ENCODE results near the gene SSH2. TPM values are rescaled to one million over a fixed set of nuclear protein-coding genes. Genes with fewer than 3 reads are reported as not detected.

SSH2 gene
- polyA plus RNA-seq, 1 of the 3 experiments (the other 2 are of a cell fraction), result 8.8 TPM

- Histone ChIP-seq H3K9ac (no peak overlapping the region), H3K36me3 (replicated peaks in 1 of 2; ENCODE audit: control insufficient read depth in 1 of 2, insufficient read depth in 2 of 2, low read length in 1 of 2) (no peaks in the 10 kb centered on the region), H3K4me1 (ENCODE audit: control insufficient read depth in 1 of 2, insufficient read depth in 2 of 2, low read depth in 1 of 2, low read length in 1 of 2) (peaks cover 8 to 48% of the 10 kb centered on the region in 2 experiments; a peak in 3 of 4 replicates), H3K9me3 (no peaks in the 10 kb centered on the region), H3K27ac (ENCODE audit: low read depth in 2 of 2, low read length in 1 of 2) (peak overlapping the region in 1 of 2 experiments; percentile 32; a peak in 1 of 4 replicates), H3K4me2 (no peak overlapping the region), H3K27me3 (ENCODE audit: insufficient read depth) (no peaks in the 10 kb centered on the region), H2AFZ (ENCODE audit: low read depth) (no peak overlapping the region), H4K20me1 (ENCODE audit: insufficient read depth) (peaks cover 4% of the 10 kb centered on the region; the same call in 1 of the 2 replicates), H3K4me3 (ENCODE audit: low read depth in 2 of 2, low read length in 1 of 2) (no peak overlapping the region; a peak in 1 of 4 replicates), H3F3A (replicated peaks; ENCODE audit: insufficient read depth) (peaks cover 2% of the 10 kb centered on the region), H3K79me2 (ENCODE audit: insufficient read depth) (peaks cover 31% of the 10 kb centered on the region), H3K9me2 (no peaks in the 10 kb centered on the region)
- TF ChIP-seq JUND (IDR thresholded peaks at IDR 0.05) (no peak), NRF1 (IDR thresholded peaks at IDR 0.05; ENCODE audit: low read depth, low read length) (no peak), EP300 (IDR thresholded peaks at IDR 0.05; ENCODE audit: borderline replicate concordance in 1 of 2, low read depth in 1 of 2, low read length in 1 of 2) (no peak), USF2 (IDR thresholded peaks at IDR 0.05; ENCODE audit: borderline replicate concordance, low read depth, low read length) (no peak), YY1 (IDR thresholded peaks at IDR 0.05; ENCODE audit: low read depth) (no peak), REST (IDR thresholded peaks at IDR 0.05; ENCODE audit: low read depth, low read length) (no peak), POLR2AphosphoS5 (IDR thresholded peaks at IDR 0.05; ENCODE audit: low read depth, low read length) (no peak), FOXJ3 (CRISPR knock-in tag; IDR thresholded peaks at IDR 0.05) (no peak), FOSL2 (IDR thresholded peaks at IDR 0.05; ENCODE audit: borderline replicate concordance, low read depth) (no peak), ELF1 (IDR thresholded peaks at IDR 0.05) (no peak), NFIC (IDR thresholded peaks at IDR 0.05; ENCODE audit: borderline replicate concordance) (no peak)
- ChIA-PET POLR2A (interaction anchor here (0.9 kb wide), 1 partner anchor 180 kb away, joined by 3 read pairs; no protein-coding TSS in a partner anchor), CTCF (interaction anchor here (0.6 to 2.9 kb wide), 10 partner anchors 9 to 619 kb away, joined by 3 to 8 read pairs (median 4); no protein-coding TSS in a partner anchor)
- WGBS (ENCODE audit: low lambda C conversion rate), result 82% methylated on average over 7 of the region's 13 CpGs
- DNase-seq, result no peak
Measured at GRCh38 chr17:29597361-29598172, 332.5 kb downstream of the SSH2 start.

- Histone ChIP-seq H3K27me3 (ENCODE audit: insufficient read depth) (no peaks in the 10 kb centered on the region), H3K4me3 (ENCODE audit: low read depth in 2 of 2, low read length in 1 of 2) (no peak overlapping the region), H3F3A (replicated peaks; ENCODE audit: insufficient read depth) (peaks cover 10% of the 10 kb centered on the region), H3K79me2 (ENCODE audit: insufficient read depth) (peaks cover 28% of the 10 kb centered on the region), H3K4me2 (no peak overlapping the region), H3K9me3 (no peaks in the 10 kb centered on the region), H3K27ac (ENCODE audit: low read depth in 2 of 2, low read length in 1 of 2) (peak overlapping the region in 1 of 2 experiments; percentile 91; a peak in 1 of 4 replicates), H3K36me3 (replicated peaks in 1 of 2; ENCODE audit: control insufficient read depth in 1 of 2, insufficient read depth in 2 of 2, low read length in 1 of 2) (no peaks in the 10 kb centered on the region), H2AFZ (ENCODE audit: low read depth) (no peak overlapping the region), H3K9me2 (no peaks in the 10 kb centered on the region), H3K4me1 (ENCODE audit: control insufficient read depth in 1 of 2, insufficient read depth in 2 of 2, low read depth in 1 of 2, low read length in 1 of 2) (peaks cover 16 to 56% of the 10 kb centered on the region in 2 experiments), H4K20me1 (ENCODE audit: insufficient read depth) (peaks cover 4% of the 10 kb centered on the region; the same call in 1 of the 2 replicates), H3K9ac (no peak overlapping the region)
- CTCF ChIA-PET, result interaction anchor here (1.0 to 2.1 kb wide), 8 partner anchors 10 to 496 kb away, joined by 3 to 7 read pairs (median 4); no protein-coding TSS in a partner anchor
- 91% methylated on average over 5 of the region's 9 CpGs for WGBS (ENCODE audit: low lambda C conversion rate)
- no peak for DNase-seq
- POLR2A ChIA-PET, result interaction anchor here (0.6 to 0.9 kb wide), 2 partner anchors 28 to 181 kb away, joined by 3 read pairs; no protein-coding TSS in a partner anchor
- TF ChIP-seq FOSL2 (IDR thresholded peaks at IDR 0.05; ENCODE audit: borderline replicate concordance, low read depth), result no peak
- no peak for TF ChIP-seq GABPA (IDR thresholded peaks at IDR 0.05; ENCODE audit: low read depth)
- TF ChIP-seq SIN3A (IDR thresholded peaks at IDR 0.05; ENCODE audit: borderline replicate concordance, low read depth, low read length), result no peak
- TF ChIP-seq NFIC (IDR thresholded peaks at IDR 0.05; ENCODE audit: borderline replicate concordance), result no peak
- no peak for TF ChIP-seq JUND (IDR thresholded peaks at IDR 0.05)
- no peak for TF ChIP-seq EZH2phosphoT487 (IDR thresholded peaks at IDR 0.05; ENCODE audit: borderline replicate concordance, low read depth)
- TF ChIP-seq PBX3 (IDR thresholded peaks at IDR 0.05), result no peak
- TF ChIP-seq CTCF (IDR thresholded peaks at IDR 0.05), result no peak
- no peak for TF ChIP-seq YY1 (IDR thresholded peaks at IDR 0.05; ENCODE audit: low read depth)
- TF ChIP-seq RXRA (IDR thresholded peaks at IDR 0.05; ENCODE audit: borderline replicate concordance, low read depth), result no peak
- TF ChIP-seq MAX (IDR thresholded peaks at IDR 0.05; ENCODE audit: low read depth), result no peak
Measured at GRCh38 chr17:29596811-29597210, 333.2 kb downstream of the SSH2 start.

Measured in SK-N-SH (cell line).